Liver (tissue), 3 donors: Measurements from ENCODE around the gene SP4.

ENCODE experiments used
- CTCF ChIP-seq: fragments of 150-350 bp; IDR thresholded peaks from 2 replicates; pipeline ENCODE4 v1.5.1; 2017; ENCODE audit warnings: improper control_type of control experiment, low read depth, low read length; ENCODE audit not compliant: missing input control
- GABPA ChIP-seq, 2 donors: IDR thresholded peaks in 1 of 2; conservative IDR thresholded peaks in 1 of 2; 2 replicates each; pipeline ENCODE4 v1.6.1; 2016; ENCODE audit warnings: antibody characterized with exemption in 2 of 2, mild to moderate bottlenecking in 1 of 2, moderate library complexity in 1 of 2
- HNF4G ChIP-seq: IDR thresholded peaks from 2 replicates; pipeline ENCODE4 v1.6.1; 2016; ENCODE audit warnings: antibody characterized with exemption
- MAX ChIP-seq: IDR thresholded peaks from 2 replicates; pipeline ENCODE4 v1.6.1; 2016; ENCODE audit warnings: antibody characterized with exemption
- NR2F2 ChIP-seq: IDR thresholded peaks from 2 replicates; pipeline ENCODE4 v1.6.1; 2016; ENCODE audit warnings: antibody characterized with exemption
- RXRA ChIP-seq, 2 donors: IDR thresholded peaks; 2 replicates each; pipeline ENCODE4 v1.6.1; 2017 to 2018; ENCODE audit warnings: antibody characterized with exemption in 2 of 2, mild to moderate bottlenecking in 1 of 2
- TAF1 ChIP-seq: conservative IDR thresholded peaks from 2 replicates; pipeline ENCODE4 v1.6.1; 2016; ENCODE audit warnings: antibody characterized with exemption, mild to moderate bottlenecking
- TF ChIP-seq, protein P1 (sequence below): IDR thresholded peaks from 2 replicates; pipeline ENCODE4 v1.6.1; 2016; ENCODE audit warnings: antibody characterized with exemption
- TF ChIP-seq, protein P2 (sequence below): IDR thresholded peaks from 2 replicates; pipeline ENCODE4 v1.6.1; 2016; ENCODE audit warnings: antibody characterized with exemption, mild to moderate bottlenecking
- donor health status: healthy.
- donor health status: healthy.

GRCh38 chr7:21383227-21384220, 44.4 kb upstream of the SP4 start:
- no peak for TF ChIP-seq MAX
- TF ChIP-seq GABPA (IDR thresholded peaks at IDR 0.05 in 1 of 2, conservative IDR thresholded peaks at IDR 0.05 in 1 of 2) = no peak
- peak; percentile 3 for TF ChIP-seq CTCF
- TF ChIP-seq HNF4G = no peak
- TF ChIP-seq, protein P1, sequence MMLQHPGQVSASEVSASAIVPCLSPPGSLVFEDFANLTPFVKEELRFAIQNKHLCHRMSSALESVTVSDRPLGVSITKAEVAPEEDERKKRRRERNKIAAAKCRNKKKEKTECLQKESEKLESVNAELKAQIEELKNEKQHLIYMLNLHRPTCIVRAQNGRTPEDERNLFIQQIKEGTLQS = no peak
- TF ChIP-seq NR2F2 = no peak
- TF ChIP-seq, protein P2, sequence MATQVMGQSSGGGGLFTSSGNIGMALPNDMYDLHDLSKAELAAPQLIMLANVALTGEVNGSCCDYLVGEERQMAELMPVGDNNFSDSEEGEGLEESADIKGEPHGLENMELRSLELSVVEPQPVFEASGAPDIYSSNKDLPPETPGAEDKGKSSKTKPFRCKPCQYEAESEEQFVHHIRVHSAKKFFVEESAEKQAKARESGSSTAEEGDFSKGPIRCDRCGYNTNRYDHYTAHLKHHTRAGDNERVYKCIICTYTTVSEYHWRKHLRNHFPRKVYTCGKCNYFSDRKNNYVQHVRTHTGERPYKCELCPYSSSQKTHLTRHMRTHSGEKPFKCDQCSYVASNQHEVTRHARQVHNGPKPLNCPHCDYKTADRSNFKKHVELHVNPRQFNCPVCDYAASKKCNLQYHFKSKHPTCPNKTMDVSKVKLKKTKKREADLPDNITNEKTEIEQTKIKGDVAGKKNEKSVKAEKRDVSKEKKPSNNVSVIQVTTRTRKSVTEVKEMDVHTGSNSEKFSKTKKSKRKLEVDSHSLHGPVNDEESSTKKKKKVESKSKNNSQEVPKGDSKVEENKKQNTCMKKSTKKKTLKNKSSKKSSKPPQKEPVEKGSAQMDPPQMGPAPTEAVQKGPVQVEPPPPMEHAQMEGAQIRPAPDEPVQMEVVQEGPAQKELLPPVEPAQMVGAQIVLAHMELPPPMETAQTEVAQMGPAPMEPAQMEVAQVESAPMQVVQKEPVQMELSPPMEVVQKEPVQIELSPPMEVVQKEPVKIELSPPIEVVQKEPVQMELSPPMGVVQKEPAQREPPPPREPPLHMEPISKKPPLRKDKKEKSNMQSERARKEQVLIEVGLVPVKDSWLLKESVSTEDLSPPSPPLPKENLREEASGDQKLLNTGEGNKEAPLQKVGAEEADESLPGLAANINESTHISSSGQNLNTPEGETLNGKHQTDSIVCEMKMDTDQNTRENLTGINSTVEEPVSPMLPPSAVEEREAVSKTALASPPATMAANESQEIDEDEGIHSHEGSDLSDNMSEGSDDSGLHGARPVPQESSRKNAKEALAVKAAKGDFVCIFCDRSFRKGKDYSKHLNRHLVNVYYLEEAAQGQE = no peak
- no peak for TF ChIP-seq TAF1
- TF ChIP-seq RXRA (IDR thresholded peaks at IDR 0.05) = no peak
